Cardiac muscle cell (in vitro differentiated cells and primary cell): Measurements from ENCODE around the gene GP1BA. TPM values are rescaled to one million over a fixed set of nuclear protein-coding genes. Genes with fewer than 3 reads are reported as not detected.

Experiments used
- DNase-seq, 2 donors: peaks; one replicate each; pipeline versions ENCODE4 v3.0.0 to v3.0.0-alpha.2; 2010 to 2017; ENCODE audit warnings: low read depth in 1 of 2, low spot score in 1 of 2
- H3K27ac ChIP-seq: fragments of 200-600 bp; sonication (generic); 2 replicates; pipeline ENCODE4 v1.5.1; 2016
- H3K27me3 ChIP-seq: fragments of 200-600 bp; sonication (generic); 2 replicates; pipeline ENCODE4 v1.6.0; 2016; ENCODE audit warnings: control low read depth
- H3K36me3 ChIP-seq: fragments of 200-600 bp; sonication (generic); 2 replicates; pipeline ENCODE4 v1.5.1; 2016; ENCODE audit warnings: control low read depth
- H3K4me1 ChIP-seq: fragments of 200-600 bp; sonication (generic); 2 replicates; pipeline ENCODE4 v1.8.1; 2017; ENCODE audit warnings: low read depth, mild to moderate bottlenecking, mixed run types
- H3K4me3 ChIP-seq: fragments of 200-600 bp; sonication (generic); 2 replicates; pipeline ENCODE4 v1.5.1; 2016; ENCODE audit warnings: mild to moderate bottlenecking
- H3K9me3 ChIP-seq: fragments of 200-600 bp; sonication (generic); 2 replicates; pipeline ENCODE4 v1.5.1; 2017; ENCODE audit warnings: low read depth, mild to moderate bottlenecking, control low read depth
- CTCF ChIP-seq: IDR thresholded peaks from 2 replicates; pipeline ENCODE4 v1.5.1; 2012; ENCODE audit warnings: low read depth, mild to moderate bottlenecking, low read length
- polyA plus RNA-seq: library from polyadenylated mRNA; unstranded; fragments of >200 nt; fragmentation: Nextera tagmentation; extraction: Ambion mirVana; gene quantifications from 2 replicates; pipeline ENCODE4 v1.2.1, GENCODE V29; 2016
- total RNA-seq: library from RNA; depleted of rRNA; stranded (reverse); fragments of >200 nt; gene quantifications from 2 replicates; pipeline ENCODE4 v1.2.3, GENCODE V29; 2016

GP1BA gene
- total and polyA plus RNA-seq, 2 experiments from 2014 or later = 0.61 TPM; not detected in 1

- H3K36me3 ChIP-seq = peaks cover 32% of the 10 kb centered on the region
- H3K27me3 ChIP-seq = no peaks in the 10 kb centered on the region
- H3K4me3 ChIP-seq = no peak overlapping the region
- peaks cover 15% of the 10 kb centered on the region for H3K4me1 ChIP-seq
- no peak for TF ChIP-seq CTCF
- no peaks in the 10 kb centered on the region for H3K9me3 ChIP-seq
- H3K27ac ChIP-seq = peak overlapping the region; percentile 94
- peak in 1 of 2 donors; percentile 90 for DNase-seq
Observed at GRCh38 chr17:4945176-4945943, 13.3 kb downstream of the GP1BA start.

- no peak for TF ChIP-seq CTCF
- no peaks in the 10 kb centered on the region for H3K9me3 ChIP-seq
- H3K27me3 ChIP-seq = no peaks in the 10 kb centered on the region
- H3K4me3 ChIP-seq = no peak overlapping the region
- no peak for DNase-seq
- peaks cover 20% of the 10 kb centered on the region for H3K4me1 ChIP-seq
- H3K36me3 ChIP-seq = peaks cover 32% of the 10 kb centered on the region
- peak overlapping the region; percentile 94 for H3K27ac ChIP-seq
Observed at GRCh38 chr17:4945944-4946280, 13.8 kb downstream of the GP1BA start.

- H3K27me3 ChIP-seq = no peaks in the 10 kb centered on the region
- H3K36me3 ChIP-seq = peaks cover 32% of the 10 kb centered on the region
- peak overlapping the region; percentile 94 for H3K27ac ChIP-seq
- no peaks in the 10 kb centered on the region for H3K9me3 ChIP-seq
- peak overlapping the region; percentile 96 for H3K4me3 ChIP-seq
- H3K4me1 ChIP-seq = peaks cover 19% of the 10 kb centered on the region
- no peak for DNase-seq
- no peak for TF ChIP-seq CTCF
Observed at GRCh38 chr17:4946312-4946976, 14.4 kb downstream of the GP1BA start.

GRCh38 chr17:4947010-4947410, 14.9 kb downstream of the GP1BA start:
- peak overlapping the region; percentile 96 for H3K4me3 ChIP-seq
- H3K27me3 ChIP-seq = no peaks in the 10 kb centered on the region
- H3K36me3 ChIP-seq = peaks cover 32% of the 10 kb centered on the region
- H3K27ac ChIP-seq = peak overlapping the region; percentile 94
- H3K4me1 ChIP-seq = peaks cover 22% of the 10 kb centered on the region
- no peak for TF ChIP-seq CTCF
- DNase-seq = peak in 1 of 2 donors; percentile 60
- H3K9me3 ChIP-seq = no peaks in the 10 kb centered on the region

GRCh38 chr17:4947411-4948165, 15.5 kb downstream of the GP1BA start:
- no peaks in the 10 kb centered on the region for H3K9me3 ChIP-seq
- H3K4me1 ChIP-seq = peaks cover 27% of the 10 kb centered on the region
- H3K4me3 ChIP-seq = peak overlapping the region; percentile 96
- TF ChIP-seq CTCF = no peak
- H3K27ac ChIP-seq = peak overlapping the region; percentile 94
- H3K36me3 ChIP-seq = peaks cover 28% of the 10 kb centered on the region
- H3K27me3 ChIP-seq = no peaks in the 10 kb centered on the region
- peak; percentile 60 to 62 for DNase-seq
